Aorta (tissue), 5 donors: ENCODE data around the gene KIF2A. TPM values are rescaled to one million over a fixed set of nuclear protein-coding genes. Genes with fewer than 3 reads are reported as not detected.

Experiments
- ATAC-seq: fragments of 200-7000 bp; cut with Tn5 transposase; one replicate; pipeline ENCODE4 v1.9.1; 2022; ENCODE audit warnings: moderate library complexity; ENCODE audit not compliant: low FRiP score
- DNase-seq, 2 donors: peaks; one replicate each; pipeline ENCODE4 v3.0.0-alpha.2; 2020
- H3K27ac ChIP-seq, 2 donors: one replicate each; pipeline ENCODE4 v1.5.1; 2013; ENCODE audit warnings: low read length in 2 of 2, mild to moderate bottlenecking in 2 of 2, moderate library complexity in 2 of 2, control low read depth in 1 of 2, inconsistent platforms in 1 of 2, low read depth in 1 of 2
- H3K27me3 ChIP-seq, 2 donors: one replicate each; pipeline ENCODE4 v1.6.1; 2013; ENCODE audit warnings: control low read depth in 1 of 2, low read length in 1 of 2, mild to moderate bottlenecking in 1 of 2, moderate library complexity in 1 of 2; ENCODE audit not compliant: insufficient read depth in 2 of 2, control insufficient read depth in 1 of 2
- H3K36me3 ChIP-seq, 2 donors: one replicate each; pipeline ENCODE4 v1.6.1; 2013; ENCODE audit warnings: control low read depth in 1 of 2, low read length in 1 of 2, mild to moderate bottlenecking in 1 of 2; ENCODE audit not compliant: insufficient read depth in 2 of 2, control insufficient read depth in 1 of 2
- H3K4me1 ChIP-seq, 2 donors: one replicate each; pipeline ENCODE4 v1.6.1; 2013; ENCODE audit warnings: low read length in 2 of 2, control low read depth in 1 of 2, mild to moderate bottlenecking in 1 of 2, moderate library complexity in 1 of 2; ENCODE audit not compliant: insufficient read depth in 2 of 2, control insufficient read depth in 1 of 2
- H3K4me3 ChIP-seq, 2 donors: one replicate each; pipeline ENCODE4 v1.5.1; 2013; ENCODE audit warnings: low read length in 2 of 2, control low read depth in 1 of 2, mild to moderate bottlenecking in 1 of 2
- H3K9me3 ChIP-seq: one replicate; pipeline ENCODE4 v1.6.1; 2013; ENCODE audit warnings: mild to moderate bottlenecking, low read length; ENCODE audit not compliant: control insufficient read depth
- WGBS, 2 donors: extraction: QIAGEN DNeasy Blood & Tissue Kit; methylation state at CpG; one replicate each; pipeline ENCODE4 v1.1.7; 2013; 5-methylcytosine and 5-hydroxymethylcytosine counted together
- intact Hi-C, 2 donors: fragments of 100-400 bp; cut with DNase I; formaldehyde crosslinking; loops; one replicate each; pipeline versions ENCODE4 v1.14.2 to v1.15.0; 2022
- polyA plus RNA-seq, 2 donors: library from polyadenylated mRNA; stranded (reverse); fragments of 200-250 nt; gene quantifications; one replicate each; pipeline ENCODE4 v1.2.3, GENCODE V29; 2013
- total RNA-seq, 2 donors: library from RNA; stranded (reverse); fragmentation: NEBNext Ultra II Directional; extraction: Animal tissue kit (Norgen Biotek cat#: 25700); gene quantifications; one replicate each; pipeline ENCODE4 v1.2.1, GENCODE V29; 2021
- donor health status: healthy with polysubstance abuse.
- donor health status: Bipolar disorder and iron deficiency.
- donor health status: DM: no; HTN: no; CAD: no.
- donor health status: DM: no; HTN: no; CAD: no.
- donor health status: DM: yes; HTN: yes; CAD: no.

The KIF2A gene
- total and polyA plus RNA-seq, 4 donors = 5.6 to 33.9 (median 21.4) TPM

DNA sequence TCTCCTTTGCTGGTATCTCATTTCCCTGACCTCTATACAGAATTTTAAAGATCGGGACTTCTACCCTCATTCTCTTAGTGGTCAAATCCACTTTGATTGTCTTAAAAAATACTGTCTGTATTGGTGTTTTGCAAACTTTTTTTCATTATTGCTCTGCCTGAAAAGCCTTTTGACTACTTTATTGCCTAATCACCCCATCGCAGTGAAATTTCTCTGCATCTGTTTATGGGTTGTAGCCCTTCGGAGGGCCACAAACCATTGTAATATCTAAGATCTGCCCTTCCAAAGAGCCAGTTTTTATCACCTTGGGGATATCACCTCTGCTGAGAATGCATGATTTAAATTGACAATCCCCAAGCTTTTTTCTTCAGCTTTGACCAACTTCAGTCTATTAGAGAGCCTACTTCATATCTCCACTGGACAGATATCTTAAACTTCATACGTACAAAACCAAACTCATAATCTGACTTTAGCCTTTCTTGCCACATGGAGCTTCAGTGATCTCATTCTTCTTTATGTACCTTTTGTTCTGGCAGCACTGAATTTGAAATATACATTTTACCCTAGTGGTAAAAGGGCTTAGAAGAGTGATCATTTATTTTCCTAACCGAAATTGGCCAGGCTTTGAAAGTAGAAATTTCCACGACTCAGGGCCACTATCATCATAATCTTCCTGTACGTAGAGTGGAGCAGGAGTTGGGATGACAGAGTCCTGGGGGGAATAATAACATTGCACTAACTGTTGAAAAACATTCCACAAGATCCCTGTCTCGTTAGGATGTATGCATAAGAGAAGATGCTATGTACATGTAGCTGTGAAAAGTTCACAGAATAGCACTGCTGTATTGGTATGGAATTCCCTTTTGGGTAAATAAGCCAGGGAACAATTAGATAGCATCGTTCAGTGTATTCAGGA lies 21.4 kb downstream of the KIF2A start:
- no peak overlapping the region for H3K27ac ChIP-seq
- H3K27me3 ChIP-seq = no peaks in the 10 kb centered on the region
- WGBS, 2 donors = 71 to 72% methylated on average over 9 of the region's 9 CpGs
- H3K9me3 ChIP-seq = no peaks in the 10 kb centered on the region
- H3K4me3 ChIP-seq = no peak overlapping the region
- H3K4me1 ChIP-seq = peaks cover 0 to 2% of the 10 kb centered on the region in 2 donors
- ATAC-seq (no peak), DNase-seq (no peak)
- H3K36me3 ChIP-seq = no peaks in the 10 kb centered on the region
- intact Hi-C loops = no loop called here

DNA sequence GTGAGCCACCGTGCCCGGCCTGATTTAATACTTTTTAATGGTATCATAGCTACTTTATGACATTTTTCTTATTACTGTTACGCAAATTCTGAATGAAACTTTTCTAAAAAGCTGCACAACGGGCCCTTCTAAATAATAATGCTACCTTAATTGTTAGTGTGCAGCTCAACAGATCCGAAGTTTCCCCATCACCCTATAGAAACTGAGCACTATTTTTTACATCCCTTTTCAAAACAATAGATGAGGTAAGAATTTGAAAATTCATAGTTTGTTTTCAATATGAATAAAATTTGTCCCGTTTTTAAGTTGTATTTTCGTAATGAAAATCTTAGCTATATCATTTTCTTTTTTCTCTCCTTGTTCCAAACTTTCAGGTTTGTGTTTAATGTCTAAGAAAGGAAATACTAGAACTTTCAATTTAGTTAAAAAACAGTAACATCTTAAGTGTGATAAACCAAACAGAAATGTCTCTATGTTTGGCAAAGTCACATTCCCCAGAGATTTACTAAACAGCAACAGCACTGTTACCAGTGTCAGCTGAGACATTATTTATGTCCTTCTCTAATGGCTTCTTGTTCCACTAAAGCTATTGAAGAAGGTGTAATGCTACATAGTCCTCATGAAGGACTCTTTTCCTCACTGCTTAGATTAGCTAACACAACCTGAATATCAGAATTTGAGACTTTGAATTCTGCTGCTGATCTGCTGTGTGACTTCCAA lies 22.9 kb downstream of the KIF2A start:
- DNase-seq = no peak
- no peaks in the 10 kb centered on the region for H3K27me3 ChIP-seq
- WGBS, 2 donors = 84 to 91% methylated on average over 7 of the region's 7 CpGs
- no peak for ATAC-seq
- H3K36me3 ChIP-seq = no peaks in the 10 kb centered on the region
- H3K9me3 ChIP-seq = no peaks in the 10 kb centered on the region
- H3K4me3 ChIP-seq = no peak overlapping the region
- no peak overlapping the region for H3K27ac ChIP-seq
- peaks cover 0 to 2% of the 10 kb centered on the region in 2 donors for H3K4me1 ChIP-seq
- intact Hi-C loops = no loop called here

DNA sequence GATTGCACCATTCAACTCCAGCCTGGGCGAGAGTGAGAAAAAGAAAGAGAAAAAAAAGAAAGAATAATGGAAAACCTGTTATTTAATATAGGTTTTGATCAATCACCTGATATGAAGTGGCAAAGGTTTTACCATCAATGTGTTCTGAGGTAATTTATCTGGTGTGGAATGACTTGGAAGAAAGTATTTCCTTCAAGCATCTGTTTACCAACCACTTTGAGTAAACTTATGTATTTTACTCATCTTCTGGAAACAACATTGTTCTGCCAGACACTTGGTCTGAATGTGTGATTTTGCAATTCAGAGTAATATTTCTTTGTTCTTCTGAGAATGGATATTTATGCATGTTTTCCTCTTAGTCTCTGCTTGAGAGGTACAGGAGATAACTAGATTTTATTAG lies 24.3 kb downstream of the KIF2A start:
- Histone ChIP-seq H3K4me3 (no peak overlapping the region), H3K27me3 (no peaks in the 10 kb centered on the region), H3K9me3 (no peaks in the 10 kb centered on the region), H3K36me3 (no peaks in the 10 kb centered on the region), H3K4me1 (peaks cover 0 to 2% of the 10 kb centered on the region in 2 donors), H3K27ac (no peak overlapping the region)
- intact Hi-C loops = no loop called here
- 97 to 100% methylated on average over 1 of the region's 1 CpG for WGBS, 2 donors
- ATAC-seq (no peak), DNase-seq (no peak)

DNA sequence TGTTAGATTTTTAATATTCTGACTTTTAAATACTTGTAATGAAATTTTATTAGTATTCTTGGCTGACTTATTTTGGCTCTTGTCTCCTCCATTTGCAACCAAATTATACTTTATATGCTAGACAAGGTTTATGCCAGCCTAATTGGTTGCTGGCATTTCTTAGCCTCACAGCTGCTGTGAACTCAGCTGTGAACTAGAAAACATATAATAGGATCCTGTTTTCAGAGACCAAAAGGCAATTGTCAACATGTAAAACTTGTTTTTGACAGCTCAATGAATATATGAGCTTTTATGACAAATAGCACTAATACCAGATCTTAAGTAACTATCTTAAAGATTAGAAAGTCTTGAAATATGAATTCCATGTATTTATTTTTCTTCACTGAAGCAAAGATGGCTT lies 25.9 kb downstream of the KIF2A start:
- ATAC-seq (no peak), DNase-seq (no peak)
- Histone ChIP-seq H3K27me3 (no peaks in the 10 kb centered on the region), H3K4me1 (peaks cover 0 to 2% of the 10 kb centered on the region in 2 donors), H3K27ac (no peak overlapping the region), H3K9me3 (no peaks in the 10 kb centered on the region), H3K4me3 (no peak overlapping the region), H3K36me3 (no peaks in the 10 kb centered on the region)
- intact Hi-C loops = no loop called here

DNA sequence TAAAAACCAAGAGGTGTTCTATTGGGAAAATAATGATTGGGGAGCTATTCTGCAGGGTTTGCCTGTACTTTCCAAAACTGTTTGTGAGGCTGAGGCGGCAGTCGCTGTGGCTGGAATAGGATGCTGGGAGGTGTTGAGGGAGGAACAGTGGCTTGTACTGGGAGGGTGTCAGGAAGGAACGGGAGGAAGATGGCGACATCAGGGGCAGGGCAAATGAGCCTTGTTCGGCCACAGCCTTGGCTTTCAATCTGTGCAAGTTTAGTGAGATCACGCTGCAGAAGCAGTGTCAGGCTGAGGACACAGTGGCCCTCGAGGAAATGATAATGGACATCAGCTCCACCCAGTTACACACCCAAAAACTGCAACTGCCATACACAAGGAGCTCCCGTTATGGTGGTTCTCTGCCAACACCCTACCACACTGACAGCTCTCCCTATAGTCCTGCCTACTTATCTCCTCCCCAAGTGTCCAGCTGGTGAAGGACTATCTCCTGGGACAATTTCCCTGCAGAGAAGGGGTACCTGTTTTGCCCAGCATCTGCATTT lies 27.3 kb downstream of the KIF2A start:
- Histone ChIP-seq H3K9me3 (no peaks in the 10 kb centered on the region), H3K27me3 (no peaks in the 10 kb centered on the region), H3K36me3 (no peaks in the 10 kb centered on the region), H3K4me1 (no peaks in the 10 kb centered on the region), H3K4me3 (no peak overlapping the region), H3K27ac (no peak overlapping the region)
- 92% methylated on average over 8 of the region's 8 CpGs for WGBS, 2 donors
- ATAC-seq = no peak
- intact Hi-C loops = no loop called here
- no peak for DNase-seq

DNA sequence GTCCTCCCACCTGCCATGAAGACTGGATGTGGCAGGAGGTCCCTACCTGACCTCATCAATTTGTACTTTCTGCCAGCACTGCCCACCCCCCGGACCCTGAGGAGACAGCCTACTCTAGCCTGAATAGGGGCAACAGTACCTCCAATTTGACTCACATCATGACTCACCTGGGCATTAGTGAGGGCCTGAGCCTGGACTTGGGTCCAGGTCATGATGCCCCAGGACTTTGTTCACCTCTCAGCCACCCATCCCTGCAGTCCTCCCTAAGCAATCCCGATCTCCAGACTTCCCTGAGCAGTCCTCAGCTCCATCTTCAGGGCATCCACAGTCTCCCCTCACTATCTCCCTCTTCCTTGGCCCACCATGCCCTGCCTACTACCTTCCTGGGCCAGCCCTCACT lies 28.1 kb downstream of the KIF2A start:
- ATAC-seq = no peak
- 97% methylated on average over 2 of the region's 2 CpGs for WGBS, 2 donors
- no peak overlapping the region for H3K4me3 ChIP-seq

DNA sequence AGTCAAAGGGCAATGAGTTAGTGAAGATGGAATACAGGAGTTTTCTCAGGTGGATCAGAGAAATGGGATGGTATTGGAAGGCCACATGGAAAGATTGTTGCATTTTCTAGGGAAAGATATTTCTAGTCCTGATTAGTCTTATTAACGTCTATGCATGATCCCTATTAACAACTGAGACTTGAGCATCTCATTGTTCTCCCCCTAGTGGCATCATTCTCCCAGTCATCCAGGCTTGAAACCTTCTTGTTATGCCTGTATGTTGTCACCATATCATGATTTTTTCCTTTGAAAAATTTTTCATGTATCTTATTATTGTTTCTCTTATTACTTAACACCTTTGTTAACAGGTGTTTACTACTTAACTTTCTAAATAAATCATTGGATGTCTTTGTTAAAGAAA lies 34.4 kb downstream of the KIF2A start:
- no peaks in the 10 kb centered on the region for H3K9me3 ChIP-seq
- 0 to 13% methylated on average over 1 of the region's 1 CpG for WGBS, 2 donors
- H3K4me3 ChIP-seq = no peak overlapping the region
- H3K4me1 ChIP-seq = no peaks in the 10 kb centered on the region
- no peaks in the 10 kb centered on the region for H3K27me3 ChIP-seq
- no peak for ATAC-seq
- H3K36me3 ChIP-seq = no peaks in the 10 kb centered on the region
- intact Hi-C loops = no loop called here
- no peak overlapping the region for H3K27ac ChIP-seq
- no peak for DNase-seq

More for the DNA sequence above, 28.1 kb downstream of the KIF2A start:
- H3K36me3 ChIP-seq = no peaks in the 10 kb centered on the region
- no peak for DNase-seq
- no peak overlapping the region for H3K27ac ChIP-seq
- H3K27me3 ChIP-seq = no peaks in the 10 kb centered on the region
- no peaks in the 10 kb centered on the region for H3K4me1 ChIP-seq
- intact Hi-C loops = no loop called here
- H3K9me3 ChIP-seq = no peaks in the 10 kb centered on the region

DNA sequence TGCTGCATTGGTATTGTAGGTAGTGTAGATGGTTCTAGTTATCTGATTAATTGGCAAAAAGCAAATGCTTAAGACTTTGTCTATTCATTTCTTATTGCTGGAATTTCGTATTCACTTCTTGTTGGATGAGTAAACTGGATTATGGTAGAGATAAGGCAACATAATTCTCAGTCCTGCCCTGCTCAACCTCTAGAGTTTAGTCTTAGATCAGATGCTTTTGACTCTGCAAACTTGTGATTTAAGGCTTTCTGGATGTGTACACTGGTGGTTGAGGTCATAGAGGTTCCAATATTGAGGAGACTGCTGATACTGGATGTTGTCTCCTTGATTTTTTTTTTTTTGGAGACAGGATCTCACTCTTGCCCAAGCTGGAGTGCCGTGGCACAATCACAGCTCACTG lies 35.0 kb downstream of the KIF2A start:
- ATAC-seq (no peak), DNase-seq (no peak)
- Histone ChIP-seq H3K9me3 (no peaks in the 10 kb centered on the region), H3K27ac (no peak overlapping the region), H3K27me3 (no peaks in the 10 kb centered on the region), H3K4me1 (no peaks in the 10 kb centered on the region), H3K36me3 (no peaks in the 10 kb centered on the region), H3K4me3 (no peak overlapping the region)
- intact Hi-C loops = no loop called here
- 94 to 96% methylated on average over 2 of the region's 2 CpGs for WGBS, 2 donors
